GM23338 (cell line): ENCODE results near the gene SARDH. TPM values are rescaled to one million over a fixed set of nuclear protein-coding genes. Genes with fewer than 3 reads are reported as not detected.
"Not testable (repeated sequence)": the region's sequence is repeated elsewhere in the genome, so short reads cannot be mapped to it uniquely, and the experiment has no call there.

Experiments used
- ATAC-seq: fragments of 200-7000 bp; cut with Tn5 transposase; 3 replicates; pipeline ENCODE4 v1.9.1; 2020
- DNase-seq: peaks from one replicate; pipeline ENCODE4 v3.0.0-alpha.2; 2015; ENCODE audit warnings: low spot score
- H2AFZ ChIP-seq: fragments of 200-600 bp; sonication (generic); 2 replicates; pipeline ENCODE4 v1.8.0; 2016; ENCODE audit warnings: antibody characterized with exemption, mild to moderate bottlenecking, moderate library complexity
- H3F3A ChIP-seq: fragments of 200-600 bp; sonication (generic); replicated peaks from 2 replicates; pipeline ENCODE4 v1.8.0; 2017; ENCODE audit warnings: antibody characterized with exemption, mixed run types, low read depth
- H3K27ac ChIP-seq: fragments of 200-600 bp; sonication (generic); 2 replicates; pipeline ENCODE4 v1.6.1; 2016; ENCODE audit warnings: low read depth
- H3K27me3 ChIP-seq: fragments of 200-600 bp; sonication (generic); 2 replicates; pipeline ENCODE4 v1.8.0; 2016; ENCODE audit warnings: mild to moderate bottlenecking, mixed run types, moderate library complexity; ENCODE audit not compliant: insufficient read depth
- H3K36me3 ChIP-seq: fragments of 200-600 bp; sonication (generic); 2 replicates; pipeline ENCODE4 v1.8.0; 2016; ENCODE audit warnings: mild to moderate bottlenecking; ENCODE audit not compliant: insufficient read depth
- H3K4me1 ChIP-seq: fragments of 200-600 bp; sonication (generic); 2 replicates; pipeline ENCODE4 v1.8.0; 2016; ENCODE audit warnings: mild to moderate bottlenecking, moderate library complexity; ENCODE audit not compliant: insufficient read depth
- H3K4me2 ChIP-seq: fragments of 200-600 bp; sonication (generic); 2 replicates; pipeline ENCODE4 v1.7.1; 2017; ENCODE audit warnings: mixed run types
- H3K4me3 ChIP-seq: fragments of 200-600 bp; sonication (generic); 2 replicates; pipeline ENCODE4 v1.6.1; 2016; ENCODE audit warnings: mixed run types
- H3K79me2 ChIP-seq: fragments of 200-600 bp; sonication (generic); replicated peaks from 2 replicates; pipeline ENCODE4 v1.8.0; 2017; ENCODE audit warnings: mild to moderate bottlenecking; ENCODE audit not compliant: insufficient read depth
- H3K9me2 ChIP-seq: fragments of 200-600 bp; sonication (generic); 2 replicates; pipeline ENCODE4 v1.8.0; 2017; ENCODE audit not compliant: insufficient read depth
- H4K20me1 ChIP-seq: fragments of 200-600 bp; sonication (generic); replicated peaks from 2 replicates; pipeline ENCODE4 v1.8.0; 2017; ENCODE audit warnings: mild to moderate bottlenecking; ENCODE audit not compliant: insufficient read depth
- H3K27ac Mint-ChIP-seq: 2 replicates; pipeline ENCODE4 v1.8.0; 2020; ENCODE audit warnings: inconsistent platforms, mild to moderate bottlenecking, moderate library complexity, mixed read lengths
- H3K27me3 Mint-ChIP-seq: 3 replicates; pipeline ENCODE4 v1.8.0; 2022; ENCODE audit warnings: low read depth, mild to moderate bottlenecking, moderate library complexity, mixed read lengths, inconsistent platforms; ENCODE audit not compliant: insufficient read depth, poor library complexity
- H3K36me3 Mint-ChIP-seq: 3 replicates; pipeline ENCODE4 v1.8.0; 2021; ENCODE audit warnings: low read depth, mild to moderate bottlenecking, inconsistent platforms, moderate library complexity, mixed read lengths
- H3K4me1 Mint-ChIP-seq: 3 replicates; pipeline ENCODE4 v1.8.0; 2020; ENCODE audit warnings: mild to moderate bottlenecking, inconsistent platforms, mixed read lengths
- H3K4me3 Mint-ChIP-seq: 3 replicates; pipeline ENCODE4 v1.8.0; 2021; ENCODE audit warnings: moderate library complexity, mild to moderate bottlenecking, inconsistent platforms, mixed read lengths
- H3K9me3 Mint-ChIP-seq: 3 replicates; pipeline ENCODE4 v1.8.0; 2020; ENCODE audit warnings: moderate library complexity, mild to moderate bottlenecking, inconsistent platforms, mixed read lengths
- EZH2 ChIP-seq: fragments of 200-600 bp; sonication (generic); IDR thresholded peaks from one replicate; pipeline ENCODE4 v1.8.0; 2017; ENCODE audit warnings: antibody characterized with exemption, mild to moderate bottlenecking, low read depth; ENCODE audit not compliant: unreplicated experiment
- JUNB ChIP-seq: IDR thresholded peaks from one replicate; pipeline ENCODE4 v1.6.1; 2016; ENCODE audit warnings: antibody characterized with exemption; ENCODE audit not compliant: unreplicated experiment
- NANOG ChIP-seq: IDR thresholded peaks from 2 replicates; pipeline ENCODE4 v1.6.1; 2016; ENCODE audit warnings: antibody characterized with exemption, borderline replicate concordance
- POLR2AphosphoS5 ChIP-seq: IDR thresholded peaks from 2 replicates; pipeline ENCODE4 v1.6.1; 2016; ENCODE audit warnings: antibody characterized with exemption, low read depth
- STAT1 ChIP-seq: IDR thresholded peaks from one replicate; pipeline ENCODE4 v1.6.1; 2016; ENCODE audit warnings: antibody characterized with exemption; ENCODE audit not compliant: unreplicated experiment
- ZNF114 ChIP-seq: fragments of 250-450 bp; sonication (Bioruptor Pico); IDR thresholded peaks from 2 replicates; pipeline ENCODE4 v1.5.0; 2020; ENCODE audit warnings: mild to moderate bottlenecking, moderate library complexity
- polyA plus RNA-seq: library from polyadenylated mRNA; unstranded; fragments of >200 nt; fragmentation: Nextera tagmentation; extraction: Ambion mirVana; gene quantifications from 2 replicates; pipeline ENCODE4 v1.2.1, GENCODE V29; 2016
- total RNA-seq: library from RNA; depleted of rRNA; stranded (reverse); fragments of >200 nt; shearing (Covaris generic); gene quantifications from 2 replicates; pipeline ENCODE4 v1.2.3, GENCODE V29; 2014
- TF ChIP-seq, protein P1 (sequence below): IDR thresholded peaks from one replicate; pipeline ENCODE4 v1.6.1; 2018; ENCODE audit warnings: antibody characterized with exemption; ENCODE audit not compliant: unreplicated experiment
- TF ChIP-seq, protein P2 (sequence below), 2 experiments: fragments of 200-600 bp in 1 of 2; sonication (generic) in 1 of 2; conservative IDR thresholded peaks; 2 replicates each; pipeline versions ENCODE4 v1.5.1 to v1.6.1; 2016 to 2017; ENCODE audit warnings: antibody characterized with exemption in 2 of 2, low read depth in 2 of 2, mild to moderate bottlenecking in 2 of 2, moderate library complexity in 1 of 2
- TF ChIP-seq, protein P3 (sequence below): fragments of 250-450 bp; sonication (Bioruptor Pico); IDR thresholded peaks from 2 replicates; pipeline ENCODE4 v1.5.0; 2020; ENCODE audit warnings: mild to moderate bottlenecking, moderate library complexity

The SARDH gene
- total and polyA plus RNA-seq, 2 experiments from 2014 or later = 2.8 to 10.4 TPM

DNA sequence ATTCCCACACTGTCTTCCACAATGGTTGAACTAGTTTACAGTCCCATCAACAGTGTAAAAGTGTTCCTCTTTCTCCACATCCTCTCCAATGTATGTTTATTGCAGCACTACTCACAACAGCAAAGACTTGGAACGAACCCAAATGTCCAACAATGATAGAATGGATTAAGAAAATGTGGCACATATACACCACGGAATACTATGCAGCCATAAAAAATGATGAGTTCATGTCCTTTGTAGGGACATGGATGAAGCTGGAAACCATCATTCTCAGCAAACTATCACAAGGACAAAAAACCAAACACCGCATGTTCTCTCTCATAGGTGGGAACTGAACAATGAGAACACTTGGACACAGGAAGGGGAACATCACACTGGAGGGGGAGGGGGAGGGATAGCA lies 28.1 kb upstream of the SARDH start:
- not testable (repeated sequence) for ATAC-seq, H3K4me3 Mint-ChIP-seq, H3K4me2 ChIP-seq, DNase-seq, H3K27ac ChIP-seq, H3F3A ChIP-seq, H3K27ac Mint-ChIP-seq, H2AFZ ChIP-seq, H3K4me1 ChIP-seq, H3K4me3 ChIP-seq, H4K20me1 ChIP-seq, H3K79me2 ChIP-seq, H3K4me1 Mint-ChIP-seq, H3K27me3 ChIP-seq, H3K36me3 ChIP-seq, H3K9me2 ChIP-seq
- Mint-ChIP-seq H3K36me3 (peaks cover 40% of the 10 kb centered on the region), H3K9me3 (peaks cover 11% of the 10 kb centered on the region; the same call in 2 of the 3 replicates), H3K27me3 (peaks cover 12% of the 10 kb centered on the region)

GRCh38 chr9:133763272-133764183 lies 25.4 kb upstream of the SARDH start:
- H2AFZ ChIP-seq = no peak overlapping the region
- peaks cover 3% of the 10 kb centered on the region; the same call in 2 of the 3 replicates for H3K4me1 Mint-ChIP-seq
- no peaks in the 10 kb centered on the region for H3K9me2 ChIP-seq
- no peaks in the 10 kb centered on the region for H3K27me3 ChIP-seq
- DNase-seq (no peak), ATAC-seq (peak; percentile 28)
- H4K20me1 ChIP-seq = 0 out of 2 replicates have a peak, but pooled peaks cover 3% of the 10 kb centered on the region
- no peak overlapping the region for H3K27ac ChIP-seq
- no peaks in the 10 kb centered on the region for H3K36me3 ChIP-seq
- H3K4me1 ChIP-seq = no peaks in the 10 kb centered on the region
- peaks cover 11% of the 10 kb centered on the region; the same call in 2 of the 3 replicates for H3K9me3 Mint-ChIP-seq
- no peak overlapping the region for H3K4me2 ChIP-seq
- H3K4me3 ChIP-seq = no peak overlapping the region
- no peak overlapping the region for H3K4me3 Mint-ChIP-seq
- H3K27me3 Mint-ChIP-seq = peaks cover 18% of the 10 kb centered on the region
- no peaks in the 10 kb centered on the region for H3K79me2 ChIP-seq
- peaks cover 41% of the 10 kb centered on the region for H3K36me3 Mint-ChIP-seq
- H3F3A ChIP-seq = 0 out of 2 replicates have a peak, but pooled peaks cover 3% of the 10 kb centered on the region
- H3K27ac Mint-ChIP-seq = no peak overlapping the region; the same call in 1 of the 2 replicates
- TF ChIP-seq POLR2AphosphoS5 = no peak
- TF ChIP-seq, protein P1, sequence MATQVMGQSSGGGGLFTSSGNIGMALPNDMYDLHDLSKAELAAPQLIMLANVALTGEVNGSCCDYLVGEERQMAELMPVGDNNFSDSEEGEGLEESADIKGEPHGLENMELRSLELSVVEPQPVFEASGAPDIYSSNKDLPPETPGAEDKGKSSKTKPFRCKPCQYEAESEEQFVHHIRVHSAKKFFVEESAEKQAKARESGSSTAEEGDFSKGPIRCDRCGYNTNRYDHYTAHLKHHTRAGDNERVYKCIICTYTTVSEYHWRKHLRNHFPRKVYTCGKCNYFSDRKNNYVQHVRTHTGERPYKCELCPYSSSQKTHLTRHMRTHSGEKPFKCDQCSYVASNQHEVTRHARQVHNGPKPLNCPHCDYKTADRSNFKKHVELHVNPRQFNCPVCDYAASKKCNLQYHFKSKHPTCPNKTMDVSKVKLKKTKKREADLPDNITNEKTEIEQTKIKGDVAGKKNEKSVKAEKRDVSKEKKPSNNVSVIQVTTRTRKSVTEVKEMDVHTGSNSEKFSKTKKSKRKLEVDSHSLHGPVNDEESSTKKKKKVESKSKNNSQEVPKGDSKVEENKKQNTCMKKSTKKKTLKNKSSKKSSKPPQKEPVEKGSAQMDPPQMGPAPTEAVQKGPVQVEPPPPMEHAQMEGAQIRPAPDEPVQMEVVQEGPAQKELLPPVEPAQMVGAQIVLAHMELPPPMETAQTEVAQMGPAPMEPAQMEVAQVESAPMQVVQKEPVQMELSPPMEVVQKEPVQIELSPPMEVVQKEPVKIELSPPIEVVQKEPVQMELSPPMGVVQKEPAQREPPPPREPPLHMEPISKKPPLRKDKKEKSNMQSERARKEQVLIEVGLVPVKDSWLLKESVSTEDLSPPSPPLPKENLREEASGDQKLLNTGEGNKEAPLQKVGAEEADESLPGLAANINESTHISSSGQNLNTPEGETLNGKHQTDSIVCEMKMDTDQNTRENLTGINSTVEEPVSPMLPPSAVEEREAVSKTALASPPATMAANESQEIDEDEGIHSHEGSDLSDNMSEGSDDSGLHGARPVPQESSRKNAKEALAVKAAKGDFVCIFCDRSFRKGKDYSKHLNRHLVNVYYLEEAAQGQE = no peak
- no peak for TF ChIP-seq STAT1
- TF ChIP-seq, protein P2, sequence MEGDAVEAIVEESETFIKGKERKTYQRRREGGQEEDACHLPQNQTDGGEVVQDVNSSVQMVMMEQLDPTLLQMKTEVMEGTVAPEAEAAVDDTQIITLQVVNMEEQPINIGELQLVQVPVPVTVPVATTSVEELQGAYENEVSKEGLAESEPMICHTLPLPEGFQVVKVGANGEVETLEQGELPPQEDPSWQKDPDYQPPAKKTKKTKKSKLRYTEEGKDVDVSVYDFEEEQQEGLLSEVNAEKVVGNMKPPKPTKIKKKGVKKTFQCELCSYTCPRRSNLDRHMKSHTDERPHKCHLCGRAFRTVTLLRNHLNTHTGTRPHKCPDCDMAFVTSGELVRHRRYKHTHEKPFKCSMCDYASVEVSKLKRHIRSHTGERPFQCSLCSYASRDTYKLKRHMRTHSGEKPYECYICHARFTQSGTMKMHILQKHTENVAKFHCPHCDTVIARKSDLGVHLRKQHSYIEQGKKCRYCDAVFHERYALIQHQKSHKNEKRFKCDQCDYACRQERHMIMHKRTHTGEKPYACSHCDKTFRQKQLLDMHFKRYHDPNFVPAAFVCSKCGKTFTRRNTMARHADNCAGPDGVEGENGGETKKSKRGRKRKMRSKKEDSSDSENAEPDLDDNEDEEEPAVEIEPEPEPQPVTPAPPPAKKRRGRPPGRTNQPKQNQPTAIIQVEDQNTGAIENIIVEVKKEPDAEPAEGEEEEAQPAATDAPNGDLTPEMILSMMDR (conservative IDR thresholded peaks at IDR 0.05; ENCODE audit: low read depth in 2 of 2) = no peak
- TF ChIP-seq, protein P3, sequence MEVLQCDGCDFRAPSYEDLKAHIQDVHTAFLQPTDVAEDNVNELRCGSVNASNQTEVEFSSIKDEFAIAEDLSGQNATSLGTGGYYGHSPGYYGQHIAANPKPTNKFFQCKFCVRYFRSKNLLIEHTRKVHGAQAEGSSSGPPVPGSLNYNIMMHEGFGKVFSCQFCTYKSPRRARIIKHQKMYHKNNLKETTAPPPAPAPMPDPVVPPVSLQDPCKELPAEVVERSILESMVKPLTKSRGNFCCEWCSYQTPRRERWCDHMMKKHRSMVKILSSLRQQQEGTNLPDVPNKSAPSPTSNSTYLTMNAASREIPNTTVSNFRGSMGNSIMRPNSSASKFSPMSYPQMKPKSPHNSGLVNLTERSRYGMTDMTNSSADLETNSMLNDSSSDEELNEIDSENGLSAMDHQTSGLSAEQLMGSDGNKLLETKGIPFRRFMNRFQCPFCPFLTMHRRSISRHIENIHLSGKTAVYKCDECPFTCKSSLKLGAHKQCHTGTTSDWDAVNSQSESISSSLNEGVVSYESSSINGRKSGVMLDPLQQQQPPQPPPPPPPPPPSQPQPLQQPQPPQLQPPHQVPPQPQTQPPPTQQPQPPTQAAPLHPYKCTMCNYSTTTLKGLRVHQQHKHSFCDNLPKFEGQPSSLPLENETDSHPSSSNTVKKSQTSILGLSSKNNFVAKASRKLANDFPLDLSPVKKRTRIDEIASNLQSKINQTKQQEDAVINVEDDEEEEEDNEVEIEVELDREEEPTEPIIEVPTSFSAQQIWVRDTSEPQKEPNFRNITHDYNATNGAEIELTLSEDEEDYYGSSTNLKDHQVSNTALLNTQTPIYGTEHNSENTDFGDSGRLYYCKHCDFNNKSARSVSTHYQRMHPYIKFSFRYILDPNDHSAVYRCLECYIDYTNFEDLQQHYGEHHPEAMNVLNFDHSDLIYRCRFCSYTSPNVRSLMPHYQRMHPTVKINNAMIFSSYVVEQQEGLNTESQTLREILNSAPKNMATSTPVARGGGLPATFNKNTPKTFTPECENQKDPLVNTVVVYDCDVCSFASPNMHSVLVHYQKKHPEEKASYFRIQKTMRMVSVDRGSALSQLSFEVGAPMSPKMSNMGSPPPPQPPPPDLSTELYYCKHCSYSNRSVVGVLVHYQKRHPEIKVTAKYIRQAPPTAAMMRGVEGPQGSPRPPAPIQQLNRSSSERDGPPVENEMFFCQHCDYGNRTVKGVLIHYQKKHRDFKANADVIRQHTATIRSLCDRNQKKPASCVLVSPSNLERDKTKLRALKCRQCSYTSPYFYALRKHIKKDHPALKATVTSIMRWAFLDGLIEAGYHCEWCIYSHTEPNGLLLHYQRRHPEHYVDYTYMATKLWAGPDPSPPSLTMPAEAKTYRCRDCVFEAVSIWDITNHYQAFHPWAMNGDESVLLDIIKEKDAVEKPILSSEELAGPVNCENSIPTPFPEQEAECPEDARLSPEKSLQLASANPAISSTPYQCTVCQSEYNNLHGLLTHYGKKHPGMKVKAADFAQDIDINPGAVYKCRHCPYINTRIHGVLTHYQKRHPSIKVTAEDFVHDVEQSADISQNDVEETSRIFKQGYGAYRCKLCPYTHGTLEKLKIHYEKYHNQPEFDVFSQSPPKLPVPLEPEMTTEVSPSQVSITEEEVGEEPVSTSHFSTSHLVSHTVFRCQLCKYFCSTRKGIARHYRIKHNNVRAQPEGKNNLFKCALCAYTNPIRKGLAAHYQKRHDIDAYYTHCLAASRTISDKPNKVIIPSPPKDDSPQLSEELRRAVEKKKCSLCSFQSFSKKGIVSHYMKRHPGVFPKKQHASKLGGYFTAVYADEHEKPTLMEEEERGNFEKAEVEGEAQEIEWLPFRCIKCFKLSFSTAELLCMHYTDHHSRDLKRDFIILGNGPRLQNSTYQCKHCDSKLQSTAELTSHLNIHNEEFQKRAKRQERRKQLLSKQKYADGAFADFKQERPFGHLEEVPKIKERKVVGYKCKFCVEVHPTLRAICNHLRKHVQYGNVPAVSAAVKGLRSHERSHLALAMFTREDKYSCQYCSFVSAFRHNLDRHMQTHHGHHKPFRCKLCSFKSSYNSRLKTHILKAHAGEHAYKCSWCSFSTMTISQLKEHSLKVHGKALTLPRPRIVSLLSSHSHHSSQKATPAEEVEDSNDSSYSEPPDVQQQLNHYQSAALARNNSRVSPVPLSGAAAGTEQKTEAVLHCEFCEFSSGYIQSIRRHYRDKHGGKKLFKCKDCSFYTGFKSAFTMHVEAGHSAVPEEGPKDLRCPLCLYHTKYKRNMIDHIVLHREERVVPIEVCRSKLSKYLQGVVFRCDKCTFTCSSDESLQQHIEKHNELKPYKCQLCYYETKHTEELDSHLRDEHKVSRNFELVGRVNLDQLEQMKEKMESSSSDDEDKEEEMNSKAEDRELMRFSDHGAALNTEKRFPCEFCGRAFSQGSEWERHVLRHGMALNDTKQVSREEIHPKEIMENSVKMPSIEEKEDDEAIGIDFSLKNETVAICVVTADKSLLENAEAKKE (CRISPR knock-in tag) = no peak
- TF ChIP-seq NANOG = no peak
- TF ChIP-seq EZH2 = no peak
- no peak for TF ChIP-seq JUNB
- no peak for TF ChIP-seq ZNF114 (CRISPR knock-in tag)
